BLaER1 treated with 17β-estradiol and CSF1 and Interleukin-3, amounts not matched to agents 10 nM and 100 nM (cell line): ENCODE data around the gene ATP13A3.
A peak's percentile ranks its signal among the peaks of the same experiment; 100 is the strongest.

Experiments used
- H3K27ac ChIP-seq, 11 experiments: shearing (Covaris generic); formaldehyde crosslinking; 2 replicates each; pipeline ENCODE4 v1.8.1; 2022
- H3K27me3 ChIP-seq, 11 experiments: shearing (Covaris generic); formaldehyde crosslinking; 2 replicates each; pipeline ENCODE4 v1.8.1; 2022
- H3K36me3 ChIP-seq, 11 experiments: shearing (Covaris generic); formaldehyde crosslinking; 2 replicates each; pipeline ENCODE4 v1.8.1; 2022
- H3K4me1 ChIP-seq, 10 experiments: shearing (Covaris generic); formaldehyde crosslinking; 2 replicates each; pipeline ENCODE4 v1.8.1; 2022
- H3K4me2 ChIP-seq, 11 experiments: shearing (Covaris generic); formaldehyde crosslinking; 2 replicates each; pipeline ENCODE4 v1.8.1; 2022
- H3K4me3 ChIP-seq, 10 experiments: shearing (Covaris generic); formaldehyde crosslinking; 2 replicates each; pipeline ENCODE4 v1.8.1; 2022
- H3K9ac ChIP-seq, 11 experiments: shearing (Covaris generic); formaldehyde crosslinking; 2 replicates each; pipeline ENCODE4 v1.8.1; 2022
- H3K9me3 ChIP-seq, 11 experiments: shearing (Covaris generic); formaldehyde crosslinking; replicated peaks in 1 of 11; 2 replicates each; pipeline ENCODE4 v1.8.1; 2022
- H4K20me1 ChIP-seq, 11 experiments: shearing (Covaris generic); formaldehyde crosslinking; 2 replicates each; pipeline ENCODE4 v1.8.1; 2022
- Cebpa-rat ChIP-seq, 11 experiments: shearing (Covaris generic); IDR thresholded peaks; 2 replicates each; pipeline ENCODE4 v1.8.1; 2022

Gene ATP13A3

GRCh38 chr3:194376241-194376560, 110.6 kb downstream of the ATP13A3 start:
- Histone ChIP-seq H4K20me1 (no peaks in the 10 kb centered on the region), H3K36me3 (no peaks in the 10 kb centered on the region), H3K4me2 (no peak overlapping the region), H3K4me1 (peaks cover 0 to 24% (median 0%) of the 10 kb centered on the region in 10 experiments; a peak in 3 of 20 replicates), H3K4me3 (no peak overlapping the region), H3K9ac (no peak overlapping the region), H3K27me3 (no peaks in the 10 kb centered on the region), H3K27ac (no peak overlapping the region), H3K9me3 (no peaks in the 10 kb centered on the region)
- TF ChIP-seq Cebpa-rat (IDR thresholded peaks at IDR 0.05): no peak

DNA sequence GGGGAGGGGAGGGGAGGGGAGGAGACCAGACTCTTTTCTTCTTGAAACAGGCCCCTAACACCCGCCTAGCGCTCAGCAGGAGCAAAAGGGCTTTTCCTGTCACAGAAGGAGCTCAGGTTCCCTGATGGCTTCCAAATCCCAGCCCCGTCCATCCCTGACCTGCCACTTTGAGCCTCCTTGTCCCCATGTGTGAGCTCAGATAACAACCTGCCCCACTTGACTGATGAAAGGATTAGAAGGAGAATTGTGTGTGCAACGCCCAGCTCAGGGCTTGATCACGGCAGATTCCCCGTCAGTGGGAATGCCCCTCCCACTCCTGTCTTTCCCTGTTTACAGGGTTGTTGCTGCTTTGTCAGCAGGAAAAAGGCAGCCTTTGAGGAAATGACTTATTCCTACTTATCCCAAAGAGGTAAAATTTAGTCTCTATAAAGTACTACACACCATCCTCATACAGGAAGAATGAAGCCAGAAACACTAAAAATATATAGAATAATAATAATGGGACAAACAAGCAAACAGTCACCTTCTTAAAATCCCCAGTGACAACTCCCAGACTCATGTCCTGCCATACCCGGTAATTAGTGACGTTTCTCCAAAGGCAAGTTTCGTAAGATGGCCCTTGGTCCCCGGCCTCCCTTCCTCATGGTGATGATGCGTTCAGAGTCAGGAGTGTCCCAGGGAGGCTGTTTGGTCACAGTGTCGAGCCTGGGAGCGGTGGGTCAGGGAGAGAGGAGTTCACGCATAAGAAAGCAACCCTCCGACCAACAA, 111.1 kb downstream of the ATP13A3 start:
- no peak for TF ChIP-seq Cebpa-rat (IDR thresholded peaks at IDR 0.05)
- peak overlapping the region in 1 of 11 experiments; percentile 11; a peak in 1 of 22 replicates for H3K4me2 ChIP-seq
- H4K20me1 ChIP-seq: no peaks in the 10 kb centered on the region
- no peak overlapping the region for H3K27ac ChIP-seq
- H3K4me3 ChIP-seq: no peak overlapping the region
- H3K9ac ChIP-seq: no peak overlapping the region
- peaks cover 0 to 28% (median 3%) of the 10 kb centered on the region in 10 experiments; a peak in 14 of 20 replicates for H3K4me1 ChIP-seq
- H3K9me3 ChIP-seq: no peaks in the 10 kb centered on the region
- peaks cover 0 to under 1% (median 0%) of the 10 kb centered on the region in 11 experiments; a peak in 1 of 22 replicates for H3K27me3 ChIP-seq
- no peaks in the 10 kb centered on the region for H3K36me3 ChIP-seq

- H3K9me3 ChIP-seq: no peaks in the 10 kb centered on the region
- no peak for TF ChIP-seq Cebpa-rat (IDR thresholded peaks at IDR 0.05)
- peaks cover 4 to 36% (median 10%) of the 10 kb centered on the region in 10 experiments; a peak in 18 of 20 replicates for H3K4me1 ChIP-seq
- H4K20me1 ChIP-seq: no peaks in the 10 kb centered on the region
- no peak overlapping the region for H3K9ac ChIP-seq
- H3K36me3 ChIP-seq: no peaks in the 10 kb centered on the region
- H3K27me3 ChIP-seq: peaks cover 0 to 7% (median 0%) of the 10 kb centered on the region in 11 experiments; a peak in 6 of 22 replicates
- no peak overlapping the region for H3K4me3 ChIP-seq
- H3K27ac ChIP-seq: no peak overlapping the region
- H3K4me2 ChIP-seq: no peak overlapping the region
Measured at GRCh38 chr3:194374935-194375334, 111.9 kb downstream of the ATP13A3 start.

- H3K4me3 ChIP-seq: no peak overlapping the region
- H3K27ac ChIP-seq: no peak overlapping the region
- no peak overlapping the region for H3K9ac ChIP-seq
- H3K4me1 ChIP-seq: peaks cover 14 to 46% (median 20%) of the 10 kb centered on the region in 10 experiments
- H3K27me3 ChIP-seq: peaks cover 0 to 17% (median 0%) of the 10 kb centered on the region in 11 experiments; a peak in 10 of 22 replicates
- no peaks in the 10 kb centered on the region for H3K36me3 ChIP-seq
- no peaks in the 10 kb centered on the region for H3K9me3 ChIP-seq
- no peak for TF ChIP-seq Cebpa-rat (IDR thresholded peaks at IDR 0.05)
- peak overlapping the region in 1 of 11 experiments; percentile 12; a peak in 2 of 22 replicates for H3K4me2 ChIP-seq
- no peaks in the 10 kb centered on the region for H4K20me1 ChIP-seq
Measured at GRCh38 chr3:194373899-194374298, 112.9 kb downstream of the ATP13A3 start.

GRCh38 chr3:194373028-194373427, 113.8 kb downstream of the ATP13A3 start:
- no peak overlapping the region for H3K4me2 ChIP-seq
- peaks cover 23 to 55% (median 29%) of the 10 kb centered on the region in 10 experiments for H3K4me1 ChIP-seq
- TF ChIP-seq Cebpa-rat (IDR thresholded peaks at IDR 0.05): no peak
- H3K27ac ChIP-seq: no peak overlapping the region
- H3K9me3 ChIP-seq: no peaks in the 10 kb centered on the region
- no peaks in the 10 kb centered on the region for H3K36me3 ChIP-seq
- H3K27me3 ChIP-seq: peaks cover 0 to 25% (median 0%) of the 10 kb centered on the region in 11 experiments; a peak in 10 of 22 replicates
- H3K9ac ChIP-seq: no peak overlapping the region
- no peaks in the 10 kb centered on the region for H4K20me1 ChIP-seq
- no peak overlapping the region for H3K4me3 ChIP-seq

DNA sequence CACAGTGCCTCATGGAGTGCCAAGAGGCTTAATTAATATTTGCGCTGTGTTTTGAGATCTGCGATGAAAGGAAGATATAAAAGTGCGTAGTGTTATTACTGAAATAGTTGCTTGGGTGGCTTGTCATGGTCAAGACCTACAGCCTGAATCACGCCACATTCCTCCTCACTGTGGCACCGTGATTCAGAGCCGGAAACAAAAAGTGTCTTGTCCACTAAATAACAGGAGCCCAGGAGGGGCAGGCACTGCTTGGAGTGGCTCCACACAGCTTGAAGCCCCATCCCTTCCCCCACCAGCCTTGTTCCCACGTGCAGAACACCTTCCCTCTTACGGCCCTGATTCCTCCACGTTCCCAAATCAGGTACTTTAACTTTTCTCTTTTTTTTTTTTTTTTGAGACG, 116.0 kb downstream of the ATP13A3 start:
- no peak overlapping the region for H3K4me3 ChIP-seq
- H3K27me3 ChIP-seq: peaks cover 0 to 29% (median 0%) of the 10 kb centered on the region in 11 experiments; a peak in 10 of 22 replicates
- no peak overlapping the region for H3K27ac ChIP-seq
- no peak for TF ChIP-seq Cebpa-rat (IDR thresholded peaks at IDR 0.05)
- peak overlapping the region in 8 of 11 experiments; percentile 65 to 96 (median 81); a peak in 16 of 22 replicates for H3K4me2 ChIP-seq
- H4K20me1 ChIP-seq: no peaks in the 10 kb centered on the region
- peak overlapping the region in 1 of 11 experiments; percentile 48; a peak in 1 of 22 replicates for H3K9ac ChIP-seq
- H3K36me3 ChIP-seq: no peaks in the 10 kb centered on the region
- H3K9me3 ChIP-seq: peaks cover 0 to 3% (median 0%) of the 10 kb centered on the region in 11 experiments; a peak in 1 of 22 replicates
- peaks cover 26 to 71% (median 50%) of the 10 kb centered on the region in 10 experiments for H3K4me1 ChIP-seq

DNA sequence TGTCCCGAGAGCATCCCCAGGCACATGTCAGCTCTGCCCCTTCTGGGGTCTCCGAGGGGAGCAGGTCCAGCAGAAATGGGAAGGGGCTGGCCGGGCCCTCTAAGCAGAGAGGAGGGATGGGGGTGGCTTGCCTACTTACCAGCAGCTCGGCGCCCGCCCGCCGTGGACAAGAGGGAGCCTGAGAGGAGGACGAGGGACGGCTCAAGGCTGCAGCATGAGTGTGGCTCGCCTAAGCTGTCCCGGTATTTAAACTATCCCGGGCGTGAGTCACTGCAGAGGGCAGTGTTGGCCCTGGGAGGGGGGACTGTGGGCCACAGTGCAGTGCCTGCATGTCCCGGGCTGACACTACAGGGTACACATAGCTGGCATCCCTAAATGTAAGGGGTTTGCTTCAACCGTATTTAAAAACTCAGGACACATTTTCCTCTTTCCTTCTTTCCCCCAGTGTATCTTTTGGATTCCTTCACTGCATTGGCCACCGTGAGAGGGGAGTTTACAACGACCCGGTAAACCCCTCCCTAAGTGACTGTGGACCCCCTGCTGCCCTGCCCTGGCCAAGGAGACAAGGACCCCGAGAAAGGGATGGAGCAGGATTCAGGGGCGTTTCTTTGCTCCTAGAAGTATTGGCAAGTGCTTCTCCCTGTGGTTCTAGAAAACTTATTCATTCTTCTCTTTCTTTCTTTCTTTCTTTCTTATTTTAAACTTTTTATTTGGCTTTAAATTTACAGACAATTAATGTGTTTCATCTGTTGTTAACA, 117.1 kb downstream of the ATP13A3 start, which contains the start of gene LRRC15:
TSS of gene LRRC15 (minus strand) at position 222 of the 758 bp plus-strand sequence. CDS start 8,700 bp downstream, outside the sequence.
- TF ChIP-seq Cebpa-rat (IDR thresholded peaks at IDR 0.05): no peak
- peaks cover 30 to 75% (median 61%) of the 10 kb centered on the region in 10 experiments for H3K4me1 ChIP-seq
- peak within 1 kb of the TSS in 2 of 10 experiments; percentile 31 to 48; a peak in 3 of 20 replicates for H3K4me3 ChIP-seq
- H3K4me2 ChIP-seq: peak within 1 kb of the TSS; percentile 52 to 96 (median 76)
- no peaks in the 10 kb centered on the region for H4K20me1 ChIP-seq
- H3K36me3 ChIP-seq: no peaks in the 10 kb centered on the region
- peak within 1 kb of the TSS in 6 of 11 experiments; percentile 8 to 90 (median 68); a peak in 9 of 22 replicates for H3K27ac ChIP-seq
- peaks cover 0 to 3% (median 0%) of the 10 kb centered on the region in 11 experiments; a peak in 1 of 22 replicates for H3K9me3 ChIP-seq
- peaks cover 0 to 29% (median 0%) of the 10 kb centered on the region in 11 experiments; a peak in 10 of 22 replicates for H3K27me3 ChIP-seq
- H3K9ac ChIP-seq: peak within 1 kb of the TSS in 4 of 11 experiments; percentile 14 to 65 (median 55); a peak in 6 of 22 replicates

GRCh38 chr3:194368918-194369317, 117.9 kb downstream of the ATP13A3 start:
- peak overlapping the region in 6 of 11 experiments; percentile 8 to 90 (median 68); a peak in 9 of 22 replicates for H3K27ac ChIP-seq
- H3K27me3 ChIP-seq: peaks cover 0 to 29% (median 0%) of the 10 kb centered on the region in 11 experiments; a peak in 10 of 22 replicates
- no peak for TF ChIP-seq Cebpa-rat (IDR thresholded peaks at IDR 0.05)
- peak overlapping the region; percentile 52 to 96 (median 76) for H3K4me2 ChIP-seq
- peak overlapping the region in 4 of 11 experiments; percentile 14 to 65 (median 55); a peak in 6 of 22 replicates for H3K9ac ChIP-seq
- no peaks in the 10 kb centered on the region for H3K36me3 ChIP-seq
- peaks cover 36 to 77% (median 69%) of the 10 kb centered on the region in 10 experiments for H3K4me1 ChIP-seq
- H3K9me3 ChIP-seq: peaks cover 0 to 3% (median 0%) of the 10 kb centered on the region in 11 experiments; a peak in 1 of 22 replicates
- no peaks in the 10 kb centered on the region for H4K20me1 ChIP-seq
- H3K4me3 ChIP-seq: peak overlapping the region in 2 of 10 experiments; percentile 31 to 48; a peak in 3 of 20 replicates
